ENCODE results near the gene EBLN1. TPM values are rescaled to one million over a fixed set of nuclear protein-coding genes. Genes with fewer than 3 reads are reported as not detected.
"Not testable (repeated sequence)": the region's sequence is repeated elsewhere in the genome, so short reads cannot be mapped to it uniquely, and the experiment has no call there.

The EBLN1 gene
- total RNA-seq, 2 experiments from 2014 or later: not detected

DNA sequence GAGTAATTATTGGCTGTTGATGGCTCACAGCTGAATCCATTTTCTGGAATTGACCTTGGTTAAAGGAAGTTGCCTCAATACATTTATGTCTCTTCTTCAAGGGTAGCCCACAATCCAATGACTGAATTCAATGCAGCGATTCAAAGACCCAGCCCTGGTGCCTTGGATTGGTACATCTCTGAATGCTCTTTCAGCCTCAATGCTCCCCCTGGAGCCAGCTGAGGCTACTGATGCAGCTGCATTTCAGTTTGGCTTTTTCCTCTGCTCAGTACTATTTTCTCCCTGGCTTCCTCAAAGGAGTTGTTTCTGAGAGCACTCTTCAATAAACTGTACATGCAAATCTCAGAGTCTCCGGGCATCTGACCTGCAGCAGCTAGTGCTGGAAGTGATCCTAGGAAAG lies 633 bp upstream of the EBLN1 start:
- H3K27ac ChIP-seq (ENCODE audit: low read depth in 1 of 2, low read length in 2 of 2): no peak overlapping the region
- H3K4me1 Mint-ChIP-seq (ENCODE audit: low read depth): no peaks in the 10 kb centered on the region
- H3K36me3 Mint-ChIP-seq (ENCODE audit: low read depth): no peaks in the 10 kb centered on the region
- no peaks in the 10 kb centered on the region for H3K4me1 ChIP-seq (ENCODE audit: insufficient read depth, low read length)
- no peak overlapping the region for H3K27ac Mint-ChIP-seq
- CTCF ChIA-PET: interaction anchor here (2.0 kb wide), 1 partner anchor 10 kb away, joined by 6 read pairs; no protein-coding TSS in a partner anchor
- no peak overlapping the region for H3K4me3 ChIP-seq (ENCODE audit: low read length)
- intact Hi-C loops (cut with DNase I, micrococcal nuclease): loop anchor here in 1 of 2 experiments (10.0 kb wide), 1 partner anchor 766 kb away; no protein-coding TSS in a partner anchor
- no peak for ATAC-seq (ENCODE audit: poor library complexity)
- peaks cover 18% of the 10 kb centered on the region for H3K27me3 Mint-ChIP-seq
- POLR2A ChIA-PET: no interaction called here
- no peaks in the 10 kb centered on the region for H3K36me3 ChIP-seq (ENCODE audit: insufficient read depth, low read length)
- TF ChIP-seq, protein P1, sequence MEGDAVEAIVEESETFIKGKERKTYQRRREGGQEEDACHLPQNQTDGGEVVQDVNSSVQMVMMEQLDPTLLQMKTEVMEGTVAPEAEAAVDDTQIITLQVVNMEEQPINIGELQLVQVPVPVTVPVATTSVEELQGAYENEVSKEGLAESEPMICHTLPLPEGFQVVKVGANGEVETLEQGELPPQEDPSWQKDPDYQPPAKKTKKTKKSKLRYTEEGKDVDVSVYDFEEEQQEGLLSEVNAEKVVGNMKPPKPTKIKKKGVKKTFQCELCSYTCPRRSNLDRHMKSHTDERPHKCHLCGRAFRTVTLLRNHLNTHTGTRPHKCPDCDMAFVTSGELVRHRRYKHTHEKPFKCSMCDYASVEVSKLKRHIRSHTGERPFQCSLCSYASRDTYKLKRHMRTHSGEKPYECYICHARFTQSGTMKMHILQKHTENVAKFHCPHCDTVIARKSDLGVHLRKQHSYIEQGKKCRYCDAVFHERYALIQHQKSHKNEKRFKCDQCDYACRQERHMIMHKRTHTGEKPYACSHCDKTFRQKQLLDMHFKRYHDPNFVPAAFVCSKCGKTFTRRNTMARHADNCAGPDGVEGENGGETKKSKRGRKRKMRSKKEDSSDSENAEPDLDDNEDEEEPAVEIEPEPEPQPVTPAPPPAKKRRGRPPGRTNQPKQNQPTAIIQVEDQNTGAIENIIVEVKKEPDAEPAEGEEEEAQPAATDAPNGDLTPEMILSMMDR (IDR thresholded peaks at IDR 0.05): no peak
- no peak for DNase-seq
- H3K9me3 Mint-ChIP-seq: no peaks in the 10 kb centered on the region
- H3K9me3 ChIP-seq (ENCODE audit: control insufficient read depth in 1 of 2, insufficient read depth in 1 of 2, low read length in 2 of 2): no peaks in the 10 kb centered on the region
- no peaks in the 10 kb centered on the region for H3K27me3 ChIP-seq (ENCODE audit: control insufficient read depth in 1 of 2, insufficient read depth in 2 of 2, low read length in 2 of 2)
- H3K4me3 Mint-ChIP-seq: no peak overlapping the region

DNA sequence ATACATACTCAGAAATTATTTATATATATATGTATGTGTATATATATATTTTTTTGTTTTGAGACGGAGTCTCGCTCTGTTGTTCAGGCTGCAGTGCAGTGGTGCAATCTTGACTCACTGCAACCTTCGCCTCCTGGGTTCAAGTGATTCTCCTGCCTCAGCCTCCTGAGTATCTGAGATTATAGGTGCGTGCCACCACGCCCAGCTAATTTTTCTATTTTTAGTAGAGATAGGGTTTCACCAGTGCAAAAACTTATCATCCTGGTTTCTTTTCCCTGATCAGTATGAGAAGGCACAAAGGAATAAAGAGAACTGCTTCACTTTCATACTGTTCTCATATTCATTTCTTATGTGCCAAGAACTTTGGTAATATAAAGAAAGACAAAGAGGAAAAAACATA lies 731 bp downstream of the EBLN1 start:
- CTCF ChIA-PET: not testable (repeated sequence)

DNA sequence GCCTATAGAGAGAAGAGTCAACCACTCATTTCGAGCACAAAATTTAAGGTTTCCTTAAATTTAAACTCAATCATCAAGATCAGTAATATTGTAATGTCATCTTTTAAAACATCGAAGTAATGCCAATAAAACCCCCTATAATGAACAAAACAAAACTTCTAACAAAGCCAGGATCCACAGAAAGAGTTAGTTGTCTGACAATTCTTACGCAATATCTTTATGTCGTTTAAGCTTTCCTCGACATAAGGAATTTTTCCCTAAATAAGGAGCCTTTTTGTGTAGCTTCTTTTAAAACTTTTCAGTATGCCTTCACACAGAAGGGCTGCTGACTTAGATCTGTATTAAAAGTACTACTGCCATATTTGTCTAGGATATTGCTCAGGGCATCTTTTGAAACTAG lies 7.5 kb downstream of the EBLN1 start:
- peaks cover 0 to 4% of the 10 kb centered on the region in 2 experiments for H3K27me3 ChIP-seq (ENCODE audit: control insufficient read depth in 1 of 2, insufficient read depth in 2 of 2, low read length in 2 of 2)
- no peak overlapping the region for H3K27ac ChIP-seq (ENCODE audit: low read depth in 1 of 2, low read length in 2 of 2)
- Mint-ChIP-seq H3K36me3 (ENCODE audit: low read depth) (no peaks in the 10 kb centered on the region), H3K4me1 (ENCODE audit: low read depth) (no peaks in the 10 kb centered on the region), H3K9me3 (no peaks in the 10 kb centered on the region), H3K27me3 (peaks cover 25% of the 10 kb centered on the region), H3K4me3 (no peak overlapping the region), H3K27ac (no peak overlapping the region)
- ATAC-seq (ENCODE audit: poor library complexity): no peak
- DNase-seq: no peak
- no peaks in the 10 kb centered on the region for H3K9me3 ChIP-seq (ENCODE audit: control insufficient read depth in 1 of 2, insufficient read depth in 1 of 2, low read length in 2 of 2)
- no peaks in the 10 kb centered on the region for H3K4me1 ChIP-seq (ENCODE audit: insufficient read depth, low read length)
- TF ChIP-seq, protein P1 (IDR thresholded peaks at IDR 0.05): no peak
- intact Hi-C loops (cut with DNase I, micrococcal nuclease): loop anchor here in 1 of 2 experiments (10.0 kb wide), 1 partner anchor 775 kb away; no protein-coding TSS in a partner anchor
- POLR2A ChIA-PET: no interaction called here
- CTCF ChIA-PET: no interaction called here
- H3K36me3 ChIP-seq (ENCODE audit: insufficient read depth, low read length): no peaks in the 10 kb centered on the region
- H3K4me3 ChIP-seq (ENCODE audit: low read length): no peak overlapping the region

More for the DNA sequence above, 731 bp downstream of the EBLN1 start:
- H3K9me3 Mint-ChIP-seq; H3K4me1 ChIP-seq (ENCODE audit: insufficient read depth, low read length); H3K4me1 Mint-ChIP-seq (ENCODE audit: low read depth); H3K27ac ChIP-seq (ENCODE audit: low read depth in 1 of 2, low read length in 2 of 2); ATAC-seq (ENCODE audit: poor library complexity); H3K4me3 ChIP-seq (ENCODE audit: low read length); H3K36me3 ChIP-seq (ENCODE audit: insufficient read depth, low read length); H3K9me3 ChIP-seq (ENCODE audit: control insufficient read depth in 1 of 2, insufficient read depth in 1 of 2, low read length in 2 of 2); H3K4me3 Mint-ChIP-seq; DNase-seq; POLR2A ChIA-PET; H3K27ac Mint-ChIP-seq; H3K36me3 Mint-ChIP-seq (ENCODE audit: low read depth); H3K27me3 ChIP-seq (ENCODE audit: control insufficient read depth in 1 of 2, insufficient read depth in 2 of 2, low read length in 2 of 2): not testable (repeated sequence)
- intact Hi-C loops (cut with DNase I, micrococcal nuclease): loop anchor here in 1 of 2 experiments (10.0 kb wide), 1 partner anchor 768 kb away; no protein-coding TSS in a partner anchor
- H3K27me3 Mint-ChIP-seq: peaks cover 18% of the 10 kb centered on the region

DNA sequence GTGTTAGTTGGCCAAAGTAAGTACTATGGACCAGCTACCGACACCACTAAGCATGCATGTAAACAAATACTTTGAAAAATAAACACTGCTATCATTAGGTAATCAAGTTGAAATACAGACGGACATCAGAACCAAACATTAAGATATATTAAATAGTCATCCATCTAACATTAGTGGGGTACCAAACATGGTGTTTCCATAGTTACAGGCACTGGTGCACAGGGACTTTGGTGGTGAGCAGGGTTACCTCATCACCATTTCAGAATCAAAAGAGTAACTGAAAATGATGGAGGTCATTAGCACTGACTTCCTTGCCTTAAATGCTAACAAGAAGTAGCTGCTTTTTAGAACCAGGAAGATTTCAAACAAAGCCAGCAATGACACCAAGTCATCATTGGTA lies 23.9 kb downstream of the EBLN1 start:
- intact Hi-C loops (cut with DNase I, micrococcal nuclease): no loop called here
- no peak overlapping the region for H3K4me3 ChIP-seq (ENCODE audit: low read length)
- no peaks in the 10 kb centered on the region for H3K9me3 ChIP-seq (ENCODE audit: control insufficient read depth in 1 of 2, insufficient read depth in 1 of 2, low read length in 2 of 2)
- H3K27me3 ChIP-seq (ENCODE audit: control insufficient read depth in 1 of 2, insufficient read depth in 2 of 2, low read length in 2 of 2): no peaks in the 10 kb centered on the region
- Mint-ChIP-seq H3K27me3 (no peaks in the 10 kb centered on the region), H3K27ac (no peak overlapping the region), H3K36me3 (ENCODE audit: low read depth) (no peaks in the 10 kb centered on the region), H3K9me3 (no peaks in the 10 kb centered on the region), H3K4me1 (ENCODE audit: low read depth) (no peaks in the 10 kb centered on the region), H3K4me3 (no peak overlapping the region)
- DNase-seq (no peak), ATAC-seq (ENCODE audit: poor library complexity) (no peak)
- ChIA-PET POLR2A (no interaction called here), CTCF (interaction anchor here (0.6 kb wide), 1 partner anchor 62 kb away, joined by 4 read pairs; no protein-coding TSS in a partner anchor)
- H3K36me3 ChIP-seq (ENCODE audit: insufficient read depth, low read length): no peaks in the 10 kb centered on the region
- H3K27ac ChIP-seq (ENCODE audit: low read depth in 1 of 2, low read length in 2 of 2): no peak overlapping the region
- TF ChIP-seq, protein P1 (IDR thresholded peaks at IDR 0.05): no peak
- H3K4me1 ChIP-seq (ENCODE audit: insufficient read depth, low read length): no peaks in the 10 kb centered on the region

Data from CD4-positive, alpha-beta T cell (primary cell).